Vagina (tissue), 2 donors: ENCODE results near the gene CCDC33.

Source experiments
- POLR2A ChIP-seq, 2 donors: fragments of 450-650 bp; IDR thresholded peaks; one replicate each; pipeline ENCODE4 v1.6.1; 2017; ENCODE audit warnings: antibody characterized with exemption in 2 of 2, mild to moderate bottlenecking in 2 of 2, moderate library complexity in 2 of 2
- POLR2AphosphoS5 ChIP-seq, 2 donors: sonication (generic); formaldehyde crosslinking; IDR thresholded peaks; one replicate each; pipeline ENCODE4 v1.9.0; 2017; ENCODE audit warnings: antibody characterized with exemption in 2 of 2, mild to moderate bottlenecking in 2 of 2, low read depth in 1 of 2; ENCODE audit not compliant: insufficient read depth in 1 of 2
- TF ChIP-seq, protein P1 (sequence below), 3 experiments: fragments of 450-650 bp in 2 of 3; fragments of 200-600 bp in 1 of 3; sonication (generic) in 1 of 3; IDR thresholded peaks; one replicate each; pipeline ENCODE4 v1.5.1; 2017 to 2019; ENCODE audit warnings: antibody characterized with exemption in 3 of 3, mild to moderate bottlenecking in 2 of 3, moderate library complexity in 2 of 3

DNA sequence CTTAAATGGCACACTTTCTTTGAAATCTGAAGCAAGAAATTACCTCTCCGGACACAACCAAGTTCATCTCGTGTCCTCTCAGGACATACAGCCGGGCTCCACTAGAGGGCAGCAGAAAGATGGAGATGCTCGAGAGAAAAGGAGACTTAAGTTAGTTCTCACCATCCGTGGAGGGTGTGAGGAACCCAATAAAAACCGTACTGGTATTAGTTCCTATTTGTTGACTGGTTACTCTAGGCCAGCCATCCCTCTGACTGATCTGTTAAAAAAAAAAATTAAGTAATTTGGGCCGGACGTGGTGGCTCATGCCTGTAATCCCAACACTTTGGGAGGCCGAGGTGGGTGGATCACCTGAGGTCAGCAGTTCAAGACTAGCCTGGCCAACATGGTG, 139.2 kb downstream of the CCDC33 start:
- TF ChIP-seq, protein P1, sequence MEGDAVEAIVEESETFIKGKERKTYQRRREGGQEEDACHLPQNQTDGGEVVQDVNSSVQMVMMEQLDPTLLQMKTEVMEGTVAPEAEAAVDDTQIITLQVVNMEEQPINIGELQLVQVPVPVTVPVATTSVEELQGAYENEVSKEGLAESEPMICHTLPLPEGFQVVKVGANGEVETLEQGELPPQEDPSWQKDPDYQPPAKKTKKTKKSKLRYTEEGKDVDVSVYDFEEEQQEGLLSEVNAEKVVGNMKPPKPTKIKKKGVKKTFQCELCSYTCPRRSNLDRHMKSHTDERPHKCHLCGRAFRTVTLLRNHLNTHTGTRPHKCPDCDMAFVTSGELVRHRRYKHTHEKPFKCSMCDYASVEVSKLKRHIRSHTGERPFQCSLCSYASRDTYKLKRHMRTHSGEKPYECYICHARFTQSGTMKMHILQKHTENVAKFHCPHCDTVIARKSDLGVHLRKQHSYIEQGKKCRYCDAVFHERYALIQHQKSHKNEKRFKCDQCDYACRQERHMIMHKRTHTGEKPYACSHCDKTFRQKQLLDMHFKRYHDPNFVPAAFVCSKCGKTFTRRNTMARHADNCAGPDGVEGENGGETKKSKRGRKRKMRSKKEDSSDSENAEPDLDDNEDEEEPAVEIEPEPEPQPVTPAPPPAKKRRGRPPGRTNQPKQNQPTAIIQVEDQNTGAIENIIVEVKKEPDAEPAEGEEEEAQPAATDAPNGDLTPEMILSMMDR (IDR thresholded peaks at IDR 0.05), result peak; percentile 55 to 67 (median 61)
- TF ChIP-seq POLR2AphosphoS5 (IDR thresholded peaks at IDR 0.05; ENCODE audit: insufficient read depth in 1 of 2, low read depth in 1 of 2) (no peak), POLR2A (IDR thresholded peaks at IDR 0.05) (no peak)
